Astrocyte (in vitro differentiated cells and primary cell): Measurements from ENCODE around the gene RTL5. TPM values are rescaled to one million over a fixed set of nuclear protein-coding genes. Genes with fewer than 3 reads are reported as not detected.

Source experiments
- DNase-seq: peaks from one replicate; pipeline ENCODE4 v3.0.0-alpha.2; 2010; ENCODE audit warnings: low read depth
- FAIRE-seq: peaks from 2 replicates; lab custom pipeline; 2011; peaks lifted over from hg19 to GRCh38; lab: Jason Lieb, UNC
- H2AFZ ChIP-seq: 2 replicates; pipeline ENCODE4 v1.6.0; 2012; ENCODE audit warnings: low read depth, low read length, inconsistent platforms
- H3K27ac ChIP-seq: 2 replicates; pipeline ENCODE4 v1.5.1; 2011; ENCODE audit warnings: low read depth, low read length, inconsistent platforms
- H3K27me3 ChIP-seq: 2 replicates; pipeline ENCODE4 v1.6.0; 2011; ENCODE audit warnings: low read length, inconsistent platforms; ENCODE audit not compliant: insufficient read depth
- H3K36me3 ChIP-seq: 2 replicates; pipeline ENCODE4 v1.5.1; 2011; ENCODE audit warnings: low read length, inconsistent platforms; ENCODE audit not compliant: insufficient read depth
- H3K4me1 ChIP-seq: 2 replicates; pipeline ENCODE4 v1.5.1; 2011; ENCODE audit warnings: low read length, inconsistent platforms; ENCODE audit not compliant: insufficient read depth
- H3K4me2 ChIP-seq: 2 replicates; pipeline ENCODE4 v1.6.0; 2012; ENCODE audit warnings: low read length, inconsistent platforms
- H3K4me3 ChIP-seq: 2 replicates; pipeline ENCODE4 v1.5.1; 2011; ENCODE audit warnings: low read depth, mild to moderate bottlenecking, low read length, inconsistent platforms; ENCODE audit not compliant: insufficient read depth
- H3K79me2 ChIP-seq: 2 replicates; pipeline ENCODE4 v1.6.0; 2012; ENCODE audit warnings: mild to moderate bottlenecking, low read length, inconsistent platforms; ENCODE audit not compliant: insufficient read depth
- H3K9ac ChIP-seq: 2 replicates; pipeline ENCODE4 v1.6.0; 2012; ENCODE audit warnings: mild to moderate bottlenecking, low read length, inconsistent platforms
- H3K9me3 ChIP-seq: 2 replicates; pipeline ENCODE4 v1.5.1; 2012; ENCODE audit warnings: low read depth, mild to moderate bottlenecking, low read length, inconsistent platforms; ENCODE audit not compliant: insufficient read depth
- H4K20me1 ChIP-seq: 2 replicates; pipeline ENCODE4 v1.6.0; 2012; ENCODE audit warnings: low read length, inconsistent platforms; ENCODE audit not compliant: insufficient read depth
- H3K27ac Mint-ChIP-seq: one replicate; pipeline ENCODE4 v1.8.0; 2021; ENCODE audit warnings: mild to moderate bottlenecking, mixed read lengths; ENCODE audit not compliant: unreplicated experiment
- H3K27me3 Mint-ChIP-seq: one replicate; pipeline ENCODE4 v1.8.0; 2021; ENCODE audit warnings: low read depth, mixed read lengths; ENCODE audit not compliant: unreplicated experiment
- H3K36me3 Mint-ChIP-seq: one replicate; pipeline ENCODE4 v1.8.0; 2021; ENCODE audit warnings: low read depth, mixed read lengths; ENCODE audit not compliant: unreplicated experiment
- H3K4me1 Mint-ChIP-seq: one replicate; pipeline ENCODE4 v1.8.0; 2021; ENCODE audit warnings: low read depth, mixed read lengths; ENCODE audit not compliant: unreplicated experiment
- H3K4me3 Mint-ChIP-seq: one replicate; pipeline ENCODE4 v1.8.0; 2021; ENCODE audit warnings: mild to moderate bottlenecking, moderate library complexity, mixed read lengths; ENCODE audit not compliant: unreplicated experiment
- H3K9me3 Mint-ChIP-seq: one replicate; pipeline ENCODE4 v1.8.0; 2021; ENCODE audit warnings: mild to moderate bottlenecking, mixed read lengths; ENCODE audit not compliant: unreplicated experiment
- EZH2 ChIP-seq: IDR thresholded peaks from 2 replicates; pipeline ENCODE4 v1.6.1; 2012; ENCODE audit warnings: mild to moderate bottlenecking, low read length, inconsistent platforms; ENCODE audit not compliant: insufficient read depth
- total RNA-seq: library from RNA; stranded (reverse); gene quantifications from 2 replicates; pipeline ENCODE4 v1.2.1, GENCODE V29; 2021
- TF ChIP-seq, protein P1 (sequence below): IDR thresholded peaks from 2 replicates; pipeline ENCODE4 v1.5.1; 2011; ENCODE audit warnings: low read depth, mild to moderate bottlenecking, inconsistent platforms, low read length, moderate library complexity; ENCODE audit not compliant: insufficient read depth

RTL5 gene
- total RNA-seq, 1 donor from 2014 or later = 16.1 TPM

DNA sequence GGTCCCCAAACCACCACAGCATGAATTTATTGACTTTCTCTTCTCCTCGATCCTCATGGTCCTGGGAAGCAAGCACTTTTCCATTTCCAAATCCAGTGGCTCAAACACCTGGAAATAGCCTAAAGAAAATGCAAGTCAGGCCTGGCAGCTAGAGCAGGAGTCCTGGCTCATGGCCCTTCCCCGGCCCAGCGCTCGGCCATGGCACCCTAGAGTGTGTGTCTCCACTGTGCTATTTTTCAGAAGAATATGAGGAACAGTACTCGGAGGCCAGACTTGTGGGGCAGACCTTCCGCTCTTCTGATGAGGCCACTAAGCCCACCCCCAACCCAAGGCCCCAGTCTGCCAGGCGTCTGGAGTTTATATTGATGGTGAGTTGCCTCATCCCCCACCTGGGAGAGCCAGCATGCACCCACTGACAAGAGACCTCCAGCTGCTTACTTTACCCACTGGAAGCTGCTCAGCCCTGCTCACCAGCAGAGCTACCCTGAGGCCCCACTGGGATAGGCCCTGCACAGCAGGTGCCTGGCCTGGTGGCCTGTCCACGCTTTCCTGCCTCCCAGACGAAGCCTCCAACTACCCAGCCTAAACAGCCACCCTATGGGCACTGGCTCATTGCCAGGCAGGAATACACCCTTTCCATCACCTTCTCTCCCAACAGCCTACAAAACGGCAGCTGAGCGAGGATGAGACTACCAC, 2.3 kb upstream of the RTL5 start:
- Histone ChIP-seq H3K79me2 (no peaks in the 10 kb centered on the region), H3K4me3 (no peak overlapping the region), H3K27me3 (no peaks in the 10 kb centered on the region), H3K9me3 (no peaks in the 10 kb centered on the region), H3K36me3 (no peaks in the 10 kb centered on the region), H3K9ac (no peak overlapping the region), H3K4me1 (peaks cover 6% of the 10 kb centered on the region), H4K20me1 (peaks cover 4% of the 10 kb centered on the region), H3K4me2 (no peak overlapping the region), H2AFZ (no peak overlapping the region), H3K27ac (no peak overlapping the region)
- no peak for FAIRE-seq
- Mint-ChIP-seq H3K9me3 (no peaks in the 10 kb centered on the region), H3K27me3 (no peaks in the 10 kb centered on the region), H3K4me1 (peaks cover 3% of the 10 kb centered on the region), H3K4me3 (no peak overlapping the region), H3K36me3 (peaks cover 4% of the 10 kb centered on the region), H3K27ac (no peak overlapping the region)
- no peak for DNase-seq
- TF ChIP-seq, protein P1, sequence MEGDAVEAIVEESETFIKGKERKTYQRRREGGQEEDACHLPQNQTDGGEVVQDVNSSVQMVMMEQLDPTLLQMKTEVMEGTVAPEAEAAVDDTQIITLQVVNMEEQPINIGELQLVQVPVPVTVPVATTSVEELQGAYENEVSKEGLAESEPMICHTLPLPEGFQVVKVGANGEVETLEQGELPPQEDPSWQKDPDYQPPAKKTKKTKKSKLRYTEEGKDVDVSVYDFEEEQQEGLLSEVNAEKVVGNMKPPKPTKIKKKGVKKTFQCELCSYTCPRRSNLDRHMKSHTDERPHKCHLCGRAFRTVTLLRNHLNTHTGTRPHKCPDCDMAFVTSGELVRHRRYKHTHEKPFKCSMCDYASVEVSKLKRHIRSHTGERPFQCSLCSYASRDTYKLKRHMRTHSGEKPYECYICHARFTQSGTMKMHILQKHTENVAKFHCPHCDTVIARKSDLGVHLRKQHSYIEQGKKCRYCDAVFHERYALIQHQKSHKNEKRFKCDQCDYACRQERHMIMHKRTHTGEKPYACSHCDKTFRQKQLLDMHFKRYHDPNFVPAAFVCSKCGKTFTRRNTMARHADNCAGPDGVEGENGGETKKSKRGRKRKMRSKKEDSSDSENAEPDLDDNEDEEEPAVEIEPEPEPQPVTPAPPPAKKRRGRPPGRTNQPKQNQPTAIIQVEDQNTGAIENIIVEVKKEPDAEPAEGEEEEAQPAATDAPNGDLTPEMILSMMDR = no peak
- TF ChIP-seq EZH2 = no peak

DNA sequence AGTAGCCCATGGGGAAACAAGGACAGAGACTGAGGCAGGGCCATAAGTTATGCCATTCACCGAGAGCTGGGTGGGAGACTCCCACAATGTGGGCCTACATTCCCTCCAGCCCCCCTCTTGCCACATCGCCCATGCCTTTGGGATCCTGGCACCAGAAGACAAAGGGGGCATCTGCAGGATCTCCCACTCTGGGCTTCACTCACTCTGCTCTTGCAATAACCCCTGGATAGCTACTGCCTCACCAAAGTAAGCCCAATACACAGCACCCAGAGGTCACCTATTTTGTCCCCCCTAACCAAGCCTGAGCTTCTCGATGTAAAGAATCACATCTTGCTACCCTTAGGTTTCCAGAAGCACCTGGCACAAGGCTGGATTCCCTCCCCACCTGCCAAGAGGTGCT, 741 bp upstream of the RTL5 start:
- Mint-ChIP-seq H3K27ac (no peak overlapping the region), H3K27me3 (no peaks in the 10 kb centered on the region), H3K36me3 (peaks cover 7% of the 10 kb centered on the region), H3K9me3 (no peaks in the 10 kb centered on the region), H3K4me3 (peak overlapping the region; percentile 79), H3K4me1 (peaks cover 9% of the 10 kb centered on the region)
- Histone ChIP-seq H3K4me1 (peaks cover 6% of the 10 kb centered on the region), H3K4me2 (peak overlapping the region; percentile 88), H3K27me3 (no peaks in the 10 kb centered on the region), H3K36me3 (no peaks in the 10 kb centered on the region), H3K4me3 (peak overlapping the region; percentile 48), H3K27ac (no peak overlapping the region), H4K20me1 (peaks cover 4% of the 10 kb centered on the region), H3K9me3 (no peaks in the 10 kb centered on the region), H2AFZ (no peak overlapping the region), H3K9ac (peak overlapping the region; percentile 18), H3K79me2 (no peaks in the 10 kb centered on the region)
- no peak for DNase-seq
- no peak for FAIRE-seq
- TF ChIP-seq, protein P1 = no peak
- no peak for TF ChIP-seq EZH2

DNA sequence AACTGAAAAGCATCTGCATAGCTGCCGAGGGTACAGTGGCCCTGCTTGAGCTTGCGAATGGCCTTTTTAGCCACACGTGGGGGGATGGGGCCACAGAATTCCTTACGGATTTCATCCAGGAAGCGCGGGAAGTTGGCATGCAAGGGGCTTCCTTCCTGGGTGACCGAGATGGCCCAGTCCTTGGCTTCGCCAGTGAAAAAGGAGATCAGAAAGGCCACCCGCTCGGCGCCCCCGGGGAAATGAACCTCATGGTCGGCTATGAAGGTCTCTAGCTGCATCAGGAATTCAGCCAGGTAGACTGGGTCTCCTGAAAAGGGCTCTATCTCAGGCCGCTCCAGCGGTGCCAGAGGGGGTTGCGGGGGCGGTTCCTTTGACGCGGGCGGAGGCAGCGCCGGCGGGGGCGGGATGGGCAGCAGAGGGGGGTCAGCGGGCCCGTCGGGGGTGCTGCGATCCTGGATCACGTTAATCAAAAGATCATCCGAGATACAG, 909 bp downstream of the RTL5 start:
- H3K27ac Mint-ChIP-seq = no peak overlapping the region
- H3K9me3 ChIP-seq = no peaks in the 10 kb centered on the region
- no peaks in the 10 kb centered on the region for H3K36me3 ChIP-seq
- peak overlapping the region; percentile 75 for H3K9ac ChIP-seq
- no peak overlapping the region for H3K27ac ChIP-seq
- H3K4me3 Mint-ChIP-seq = peak overlapping the region; percentile 79
- FAIRE-seq = no peak
- no peaks in the 10 kb centered on the region for H3K79me2 ChIP-seq
- peak overlapping the region; percentile 85 for H3K4me2 ChIP-seq
- H3K9me3 Mint-ChIP-seq = no peaks in the 10 kb centered on the region
- TF ChIP-seq, protein P1 = no peak
- TF ChIP-seq EZH2 = no peak
- H3K36me3 Mint-ChIP-seq = peaks cover 7% of the 10 kb centered on the region
- H4K20me1 ChIP-seq = peaks cover 4% of the 10 kb centered on the region
- peaks cover 21% of the 10 kb centered on the region for H3K4me1 ChIP-seq
- no peak overlapping the region for H2AFZ ChIP-seq
- peaks cover 16% of the 10 kb centered on the region for H3K4me1 Mint-ChIP-seq
- H3K27me3 Mint-ChIP-seq = no peaks in the 10 kb centered on the region
- no peaks in the 10 kb centered on the region for H3K27me3 ChIP-seq
- peak overlapping the region; percentile 62 for H3K4me3 ChIP-seq
- DNase-seq = no peak
